Measurements from ENCODE around the gene GOLGA6L25.
"Not testable (repeated sequence)": the region's sequence is repeated elsewhere in the genome, so short reads cannot be mapped to it uniquely, and the experiment has no call there.

DNA sequence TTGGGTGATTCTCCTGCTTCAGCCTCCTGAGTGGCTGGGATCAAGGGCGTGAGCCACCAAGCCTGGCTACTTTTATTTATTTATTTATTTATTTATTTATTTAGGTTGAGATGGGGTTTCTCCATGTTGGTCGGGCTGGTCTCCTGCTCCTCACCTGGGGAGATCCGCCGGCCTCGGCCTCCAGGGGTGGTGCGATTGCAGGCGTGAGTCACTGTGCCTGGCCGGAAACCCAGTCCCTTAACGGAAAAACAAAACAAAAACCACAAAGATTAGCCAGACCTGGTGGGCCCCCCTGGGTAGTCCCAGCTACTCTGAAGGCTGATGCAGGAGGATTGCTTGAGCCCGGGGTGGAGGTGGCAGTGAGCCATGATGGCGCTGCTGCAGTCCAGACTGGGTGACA, 38.2 kb upstream of the GOLGA6L25 start:
- TF ChIP-seq BHLHE40 (IDR thresholded peaks at IDR 0.05; ENCODE audit: low read depth, low read length); POLR2A (IDR thresholded peaks at IDR 0.05; ENCODE audit: low read depth, low read length); RFX5 (IDR thresholded peaks at IDR 0.05; ENCODE audit: low read depth, low read length); NFE2L2 (IDR thresholded peaks at IDR 0.05; ENCODE audit: low read depth, low read length); CEBPB (IDR thresholded peaks at IDR 0.05; ENCODE audit: low read depth, low read length); CHD1 (IDR thresholded peaks at IDR 0.05; ENCODE audit: low read depth, low read length); MXI1 (IDR thresholded peaks at IDR 0.05; ENCODE audit: borderline replicate concordance, low read depth, low read length); MAZ (IDR thresholded peaks at IDR 0.05; ENCODE audit: borderline replicate concordance, low read depth, low read length); RAD21 (IDR thresholded peaks at IDR 0.05; ENCODE audit: low read length); SMC3 (IDR thresholded peaks at IDR 0.05; ENCODE audit: low read depth, low read length); RCOR1 (IDR thresholded peaks at IDR 0.05; ENCODE audit: insufficient replicate concordance, low read length): not testable (repeated sequence)
- TF ChIP-seq, protein P1, sequence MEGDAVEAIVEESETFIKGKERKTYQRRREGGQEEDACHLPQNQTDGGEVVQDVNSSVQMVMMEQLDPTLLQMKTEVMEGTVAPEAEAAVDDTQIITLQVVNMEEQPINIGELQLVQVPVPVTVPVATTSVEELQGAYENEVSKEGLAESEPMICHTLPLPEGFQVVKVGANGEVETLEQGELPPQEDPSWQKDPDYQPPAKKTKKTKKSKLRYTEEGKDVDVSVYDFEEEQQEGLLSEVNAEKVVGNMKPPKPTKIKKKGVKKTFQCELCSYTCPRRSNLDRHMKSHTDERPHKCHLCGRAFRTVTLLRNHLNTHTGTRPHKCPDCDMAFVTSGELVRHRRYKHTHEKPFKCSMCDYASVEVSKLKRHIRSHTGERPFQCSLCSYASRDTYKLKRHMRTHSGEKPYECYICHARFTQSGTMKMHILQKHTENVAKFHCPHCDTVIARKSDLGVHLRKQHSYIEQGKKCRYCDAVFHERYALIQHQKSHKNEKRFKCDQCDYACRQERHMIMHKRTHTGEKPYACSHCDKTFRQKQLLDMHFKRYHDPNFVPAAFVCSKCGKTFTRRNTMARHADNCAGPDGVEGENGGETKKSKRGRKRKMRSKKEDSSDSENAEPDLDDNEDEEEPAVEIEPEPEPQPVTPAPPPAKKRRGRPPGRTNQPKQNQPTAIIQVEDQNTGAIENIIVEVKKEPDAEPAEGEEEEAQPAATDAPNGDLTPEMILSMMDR (conservative IDR thresholded peaks at IDR 0.05; ENCODE audit: low read depth, low read length): not testable (repeated sequence)
- TF ChIP-seq, protein P2, sequence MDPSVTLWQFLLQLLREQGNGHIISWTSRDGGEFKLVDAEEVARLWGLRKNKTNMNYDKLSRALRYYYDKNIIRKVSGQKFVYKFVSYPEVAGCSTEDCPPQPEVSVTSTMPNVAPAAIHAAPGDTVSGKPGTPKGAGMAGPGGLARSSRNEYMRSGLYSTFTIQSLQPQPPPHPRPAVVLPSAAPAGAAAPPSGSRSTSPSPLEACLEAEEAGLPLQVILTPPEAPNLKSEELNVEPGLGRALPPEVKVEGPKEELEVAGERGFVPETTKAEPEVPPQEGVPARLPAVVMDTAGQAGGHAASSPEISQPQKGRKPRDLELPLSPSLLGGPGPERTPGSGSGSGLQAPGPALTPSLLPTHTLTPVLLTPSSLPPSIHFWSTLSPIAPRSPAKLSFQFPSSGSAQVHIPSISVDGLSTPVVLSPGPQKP (IDR thresholded peaks at IDR 0.05; ENCODE audit: borderline replicate concordance, low read depth, low read length): not testable (repeated sequence)
